Osteocyte (in vitro differentiated cells): Measurements from ENCODE around the gene SCARF2. TPM values are rescaled to one million over a fixed set of nuclear protein-coding genes. Genes with fewer than 3 reads are reported as not detected.

Experiments used
- DNase-seq: peaks from one replicate; pipeline ENCODE4 v3.0.0; 2021; ENCODE audit warnings: mixed read lengths; ENCODE audit not compliant: unreplicated experiment; ENCODE audit errors: extremely low spot score
- H3K27ac Mint-ChIP-seq: one replicate; pipeline ENCODE4 v1.8.0; 2021; ENCODE audit warnings: mild to moderate bottlenecking, mixed read lengths; ENCODE audit not compliant: unreplicated experiment
- H3K27me3 Mint-ChIP-seq: one replicate; pipeline ENCODE4 v1.8.0; 2021; ENCODE audit warnings: mixed read lengths; ENCODE audit not compliant: unreplicated experiment
- H3K36me3 Mint-ChIP-seq: one replicate; pipeline ENCODE4 v1.8.0; 2021; ENCODE audit warnings: mixed read lengths; ENCODE audit not compliant: unreplicated experiment
- H3K4me1 Mint-ChIP-seq: one replicate; pipeline ENCODE4 v1.8.0; 2021; ENCODE audit warnings: mixed read lengths; ENCODE audit not compliant: unreplicated experiment
- H3K4me3 Mint-ChIP-seq: one replicate; pipeline ENCODE4 v1.8.0; 2021; ENCODE audit warnings: mild to moderate bottlenecking, moderate library complexity, mixed read lengths; ENCODE audit not compliant: unreplicated experiment
- H3K9me3 Mint-ChIP-seq: one replicate; pipeline ENCODE4 v1.8.0; 2021; ENCODE audit warnings: mixed read lengths; ENCODE audit not compliant: unreplicated experiment
- total RNA-seq: library from RNA; stranded (reverse); gene quantifications from 2 replicates; pipeline ENCODE4 v1.2.1, GENCODE V29; 2021
- TF ChIP-seq, protein P1 (sequence below): fragments of 200-600 bp; sonication (generic); IDR thresholded peaks from 2 replicates; pipeline ENCODE4 v1.5.0; 2021; ENCODE audit warnings: antibody characterized with exemption, mild to moderate bottlenecking, moderate library complexity

Gene SCARF2
- total RNA-seq, 1 donor from 2014 or later = 50.8 TPM

DNA sequence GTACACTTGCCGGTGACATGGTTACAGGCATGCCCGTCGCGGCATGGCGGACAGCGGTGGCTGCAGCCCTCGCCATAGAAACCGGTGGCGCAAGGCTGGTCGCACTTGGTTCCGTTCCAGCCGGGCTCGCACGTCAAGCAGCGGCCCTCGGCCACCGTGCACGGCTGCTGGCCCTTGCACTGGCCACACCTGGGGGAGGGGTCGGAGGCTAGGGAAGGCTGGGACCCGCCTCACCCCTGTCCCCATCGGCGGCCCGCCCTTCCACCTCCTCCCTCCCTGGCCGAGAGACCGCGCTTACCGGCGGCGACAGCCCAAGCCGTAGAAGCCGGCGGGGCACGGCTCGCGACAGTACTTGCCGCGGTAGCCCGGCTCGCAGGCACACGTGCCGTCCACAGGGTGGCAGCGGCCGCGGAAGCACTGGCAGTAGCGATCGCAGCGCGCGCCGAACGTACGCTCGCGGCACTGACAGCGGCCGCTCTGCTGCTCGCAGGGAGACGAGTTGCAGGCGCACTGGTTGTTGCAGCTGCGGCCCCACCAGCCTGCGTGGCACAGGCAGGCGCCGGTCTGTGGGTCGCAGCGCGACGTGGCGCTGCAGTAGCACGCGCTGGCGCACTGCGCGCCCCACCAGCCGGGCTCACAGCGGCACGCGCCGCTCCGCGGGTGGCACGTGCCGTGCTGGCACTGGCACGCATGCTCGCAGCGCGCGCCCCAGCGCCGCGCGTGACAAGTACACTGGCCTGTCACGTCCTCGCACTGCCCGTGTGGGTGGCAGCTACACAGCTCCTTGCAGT is 6.7 kb downstream of the SCARF2 start:
- H3K27me3 Mint-ChIP-seq = no peaks in the 10 kb centered on the region
- no peak overlapping the region for H3K4me3 Mint-ChIP-seq
- H3K36me3 Mint-ChIP-seq = peaks cover 24% of the 10 kb centered on the region
- H3K4me1 Mint-ChIP-seq = peaks cover 27% of the 10 kb centered on the region
- TF ChIP-seq, protein P1, sequence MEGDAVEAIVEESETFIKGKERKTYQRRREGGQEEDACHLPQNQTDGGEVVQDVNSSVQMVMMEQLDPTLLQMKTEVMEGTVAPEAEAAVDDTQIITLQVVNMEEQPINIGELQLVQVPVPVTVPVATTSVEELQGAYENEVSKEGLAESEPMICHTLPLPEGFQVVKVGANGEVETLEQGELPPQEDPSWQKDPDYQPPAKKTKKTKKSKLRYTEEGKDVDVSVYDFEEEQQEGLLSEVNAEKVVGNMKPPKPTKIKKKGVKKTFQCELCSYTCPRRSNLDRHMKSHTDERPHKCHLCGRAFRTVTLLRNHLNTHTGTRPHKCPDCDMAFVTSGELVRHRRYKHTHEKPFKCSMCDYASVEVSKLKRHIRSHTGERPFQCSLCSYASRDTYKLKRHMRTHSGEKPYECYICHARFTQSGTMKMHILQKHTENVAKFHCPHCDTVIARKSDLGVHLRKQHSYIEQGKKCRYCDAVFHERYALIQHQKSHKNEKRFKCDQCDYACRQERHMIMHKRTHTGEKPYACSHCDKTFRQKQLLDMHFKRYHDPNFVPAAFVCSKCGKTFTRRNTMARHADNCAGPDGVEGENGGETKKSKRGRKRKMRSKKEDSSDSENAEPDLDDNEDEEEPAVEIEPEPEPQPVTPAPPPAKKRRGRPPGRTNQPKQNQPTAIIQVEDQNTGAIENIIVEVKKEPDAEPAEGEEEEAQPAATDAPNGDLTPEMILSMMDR = peak; percentile 43
- no peaks in the 10 kb centered on the region for H3K9me3 Mint-ChIP-seq
- no peak for DNase-seq
- H3K27ac Mint-ChIP-seq = no peak overlapping the region

DNA sequence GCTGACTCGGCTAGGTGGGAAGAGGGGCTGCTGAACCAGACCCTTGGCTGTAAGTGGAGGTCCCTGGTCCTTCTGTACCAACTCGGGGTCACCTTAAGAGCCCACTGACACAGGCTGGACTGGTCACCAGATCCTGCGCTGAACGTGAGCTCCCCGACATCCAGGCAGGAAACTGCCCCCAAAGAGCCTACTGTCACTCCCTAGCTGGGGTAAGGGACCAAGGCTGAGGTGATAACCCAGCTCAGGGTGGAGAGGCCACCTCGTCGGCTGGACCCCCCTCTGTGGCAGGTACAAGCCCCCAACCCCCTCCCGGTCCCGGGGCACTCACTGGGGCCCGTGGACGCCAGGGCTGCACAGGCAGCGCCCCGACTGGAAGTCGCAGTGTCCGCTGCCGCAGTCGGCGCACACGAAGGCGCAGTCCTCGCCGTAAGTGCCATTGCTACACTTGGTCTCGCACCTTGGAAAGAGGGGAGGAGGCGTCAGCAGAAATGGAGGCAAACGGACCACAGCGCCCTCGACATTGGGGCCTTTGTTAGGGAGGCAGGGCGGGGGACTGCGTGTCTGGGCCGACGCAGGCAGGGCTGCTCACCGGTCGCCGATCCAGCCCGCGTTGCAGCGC is 7.4 kb downstream of the SCARF2 start:
- no peak for DNase-seq
- peaks cover 20% of the 10 kb centered on the region for H3K4me1 Mint-ChIP-seq
- no peak overlapping the region for H3K4me3 Mint-ChIP-seq
- no peak overlapping the region for H3K27ac Mint-ChIP-seq
- TF ChIP-seq, protein P1 = no peak
- peaks cover 24% of the 10 kb centered on the region for H3K36me3 Mint-ChIP-seq
- no peaks in the 10 kb centered on the region for H3K9me3 Mint-ChIP-seq
- H3K27me3 Mint-ChIP-seq = no peaks in the 10 kb centered on the region

DNA sequence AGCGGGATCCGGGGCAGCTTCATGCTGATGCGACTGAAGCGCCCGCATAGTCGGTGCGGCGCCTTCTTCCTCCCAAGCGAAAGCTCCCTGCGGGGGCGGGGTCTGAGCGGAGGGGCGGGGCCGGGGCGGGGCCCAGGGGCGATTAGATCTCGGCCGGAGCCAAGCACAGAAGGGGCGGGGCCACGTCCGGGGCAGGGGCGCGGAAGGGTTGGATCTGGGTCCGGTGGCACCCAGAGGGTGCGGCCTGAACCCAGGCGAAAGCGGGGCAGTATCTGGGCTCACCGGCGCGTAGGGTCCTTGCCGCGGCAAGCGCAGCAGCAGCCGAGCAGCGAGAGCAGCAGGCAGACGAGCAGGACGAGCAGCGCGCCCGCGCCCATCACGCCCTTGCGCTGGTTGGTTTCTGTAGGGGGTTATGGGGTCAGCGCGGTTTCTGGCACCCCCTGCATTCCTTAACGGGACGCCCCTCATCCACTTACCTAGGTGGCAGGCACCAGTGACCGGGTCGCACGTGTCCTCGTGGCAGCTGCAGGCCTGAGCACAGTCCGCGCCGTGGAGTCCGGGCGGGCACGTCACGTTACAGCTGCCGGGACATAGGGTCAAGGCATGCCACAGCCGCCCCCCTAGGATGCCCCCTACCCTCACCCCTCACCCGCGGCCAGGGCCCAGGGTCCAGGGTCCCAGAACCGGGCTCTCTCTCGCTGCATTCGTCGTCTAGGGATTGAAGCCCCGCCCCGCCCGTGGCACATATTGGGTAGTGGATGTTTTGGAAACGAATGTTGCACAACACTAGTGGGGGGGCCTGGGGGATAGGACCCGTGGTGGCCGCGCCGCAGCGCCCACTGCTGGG is 8.1 kb downstream of the SCARF2 start:
- peaks cover 25% of the 10 kb centered on the region for H3K36me3 Mint-ChIP-seq
- peak overlapping the region; percentile 72 for H3K27ac Mint-ChIP-seq
- H3K9me3 Mint-ChIP-seq = no peaks in the 10 kb centered on the region
- H3K4me3 Mint-ChIP-seq = no peak overlapping the region
- TF ChIP-seq, protein P1 = no peak
- no peak for DNase-seq
- no peaks in the 10 kb centered on the region for H3K27me3 Mint-ChIP-seq
- peaks cover 12% of the 10 kb centered on the region for H3K4me1 Mint-ChIP-seq

DNA sequence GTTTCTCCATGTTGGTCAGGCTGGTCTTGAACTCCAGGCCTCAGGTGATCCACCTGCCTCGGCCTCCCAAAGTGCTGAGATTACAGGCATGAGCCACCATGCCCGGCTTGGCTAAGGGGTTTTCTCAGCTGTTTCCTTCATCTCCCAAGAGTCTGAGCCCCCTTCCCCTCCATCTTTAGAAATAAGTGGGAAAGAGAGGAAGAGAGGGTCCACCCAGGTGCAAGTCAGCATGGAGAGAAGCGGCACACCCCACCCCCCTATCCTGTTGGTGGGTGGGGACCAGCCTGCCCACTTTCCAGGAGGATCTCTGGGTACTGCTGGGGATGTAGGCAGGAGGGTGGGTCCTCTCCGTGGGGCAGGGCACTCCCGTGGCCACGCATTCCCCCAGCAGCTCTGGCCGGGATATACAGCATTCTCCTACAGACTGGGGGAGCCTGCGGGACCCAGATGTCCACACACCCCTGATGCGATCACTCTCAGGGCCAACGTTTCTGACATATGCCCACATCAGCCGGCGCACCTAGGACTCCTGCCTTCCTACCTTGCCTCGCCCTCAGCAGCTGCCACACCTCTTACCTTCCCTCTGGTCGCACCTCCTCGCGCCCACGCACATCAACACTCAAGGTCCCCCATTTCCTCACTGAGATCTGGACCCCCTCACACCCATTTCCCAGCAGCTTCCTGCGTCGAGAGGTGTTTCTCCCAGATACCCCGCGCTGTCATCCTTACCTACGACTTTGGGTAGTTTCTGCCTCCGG is 8.9 kb downstream of the SCARF2 start:
- Mint-ChIP-seq H3K4me1 (peaks cover 10% of the 10 kb centered on the region), H3K27ac (peak overlapping the region; percentile 72), H3K36me3 (peaks cover 28% of the 10 kb centered on the region), H3K4me3 (no peak overlapping the region), H3K27me3 (no peaks in the 10 kb centered on the region), H3K9me3 (no peaks in the 10 kb centered on the region)
- TF ChIP-seq, protein P1 = no peak
- no peak for DNase-seq
